Activated naive CD4-positive, alpha-beta T cell (primary cell): ENCODE data around the gene ULBP2.
"Not testable (repeated sequence)": the region's sequence is repeated elsewhere in the genome, so short reads cannot be mapped to it uniquely, and the experiment has no call there.

Experiments
- DNase-seq, 4 experiments: peaks; one replicate each; lab custom pipeline; 2025; lab: John Stamatoyannopoulos, UW

ULBP2 gene

DNA sequence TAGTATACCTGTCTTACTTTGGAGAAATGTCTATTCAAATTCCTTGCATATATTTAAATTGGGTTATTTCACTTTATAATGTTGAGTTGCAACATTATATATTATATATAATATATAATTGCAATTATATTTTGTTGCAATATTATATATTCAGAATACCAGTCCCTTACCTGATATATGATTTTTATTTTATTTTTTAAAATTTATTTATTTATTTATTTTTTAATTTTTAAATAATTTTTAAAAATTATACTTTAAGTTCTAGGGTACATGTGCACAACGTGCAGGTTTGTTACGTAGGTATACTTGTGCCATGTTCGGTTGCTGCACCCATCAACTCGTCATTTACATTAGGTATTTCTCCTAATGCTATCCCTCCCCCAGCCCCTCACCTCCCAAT is 14.8 kb upstream of the ULBP2 start:
- DNase-seq, result not testable (repeated sequence)

DNA sequence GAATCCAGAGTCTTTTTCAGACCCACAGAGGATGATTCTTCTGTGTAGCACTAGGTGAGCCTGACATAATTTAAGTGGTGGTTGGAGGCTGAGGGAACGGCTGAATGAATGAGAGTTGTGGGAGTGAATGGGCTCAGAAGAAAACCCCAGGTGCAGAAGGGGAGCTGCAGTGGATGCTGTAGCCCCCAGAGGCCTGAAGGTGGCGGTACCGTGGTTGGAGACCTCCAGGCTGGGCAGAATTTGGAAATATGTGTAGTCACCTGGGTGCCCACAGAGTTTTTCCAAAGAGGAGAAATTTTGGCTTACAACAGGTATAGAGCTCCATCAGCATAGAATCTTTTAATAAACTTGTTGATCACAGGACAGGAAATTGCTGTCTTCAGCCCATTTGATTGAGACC is 12.4 kb upstream of the ULBP2 start:
- no peak for DNase-seq

DNA sequence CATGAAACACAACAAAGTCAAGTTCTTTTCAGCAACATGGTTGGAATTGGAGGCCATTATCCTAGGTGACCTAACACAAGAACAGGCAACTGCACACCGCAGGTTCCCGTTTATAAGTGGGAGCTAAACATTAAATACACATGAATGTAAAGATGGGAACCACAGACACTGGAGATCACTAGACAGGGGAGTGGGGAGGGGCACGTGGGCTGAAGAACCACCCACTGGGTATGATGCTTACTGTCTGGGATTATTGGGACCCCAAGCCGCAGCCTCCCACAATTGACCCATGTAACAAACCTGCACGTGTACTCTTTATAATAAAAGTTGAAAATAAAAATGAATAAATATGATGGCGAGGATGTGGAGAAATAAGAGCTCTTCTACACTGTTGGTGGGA is 10.3 kb upstream of the ULBP2 start:
- DNase-seq, result no peak

DNA sequence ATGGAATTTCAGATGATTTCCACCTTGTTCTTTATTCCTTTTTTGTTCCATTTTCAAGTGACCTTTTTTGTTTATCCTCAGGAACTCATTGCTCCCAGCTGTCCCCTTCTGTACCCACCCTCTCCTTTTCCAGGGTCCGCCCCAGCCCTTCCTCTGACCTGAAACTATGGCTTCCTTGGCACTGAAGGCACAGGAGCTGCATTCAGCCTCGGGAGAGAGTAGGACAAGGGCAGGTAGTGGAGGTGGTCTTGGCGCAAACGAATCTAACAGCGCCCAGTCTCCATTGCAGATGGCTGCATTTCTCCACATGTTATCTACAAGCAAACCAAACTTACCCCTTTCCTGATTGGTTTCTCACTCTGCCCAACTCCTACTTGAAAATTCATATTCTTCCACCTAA is 8.8 kb upstream of the ULBP2 start:
- no peak for DNase-seq

DNA sequence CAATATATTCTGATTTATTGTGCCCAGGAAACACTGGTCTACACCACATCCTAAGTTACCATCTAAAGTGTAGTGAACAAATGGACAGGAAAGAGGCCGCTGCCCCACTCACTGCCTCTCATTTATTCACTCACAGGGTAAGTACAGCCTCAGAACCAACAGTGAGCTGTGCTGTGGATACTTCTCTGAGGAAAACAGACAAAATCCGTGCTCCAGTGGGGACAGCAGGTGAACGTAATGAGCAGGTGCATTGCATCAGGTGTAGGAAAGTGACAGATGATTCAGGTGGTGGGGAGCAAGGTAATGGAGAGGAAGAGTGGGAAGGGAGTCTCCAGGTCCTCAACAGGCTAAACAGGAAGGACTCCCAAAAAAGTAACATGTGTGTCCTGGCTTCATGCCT is 8.4 kb upstream of the ULBP2 start:
- no peak for DNase-seq

DNA sequence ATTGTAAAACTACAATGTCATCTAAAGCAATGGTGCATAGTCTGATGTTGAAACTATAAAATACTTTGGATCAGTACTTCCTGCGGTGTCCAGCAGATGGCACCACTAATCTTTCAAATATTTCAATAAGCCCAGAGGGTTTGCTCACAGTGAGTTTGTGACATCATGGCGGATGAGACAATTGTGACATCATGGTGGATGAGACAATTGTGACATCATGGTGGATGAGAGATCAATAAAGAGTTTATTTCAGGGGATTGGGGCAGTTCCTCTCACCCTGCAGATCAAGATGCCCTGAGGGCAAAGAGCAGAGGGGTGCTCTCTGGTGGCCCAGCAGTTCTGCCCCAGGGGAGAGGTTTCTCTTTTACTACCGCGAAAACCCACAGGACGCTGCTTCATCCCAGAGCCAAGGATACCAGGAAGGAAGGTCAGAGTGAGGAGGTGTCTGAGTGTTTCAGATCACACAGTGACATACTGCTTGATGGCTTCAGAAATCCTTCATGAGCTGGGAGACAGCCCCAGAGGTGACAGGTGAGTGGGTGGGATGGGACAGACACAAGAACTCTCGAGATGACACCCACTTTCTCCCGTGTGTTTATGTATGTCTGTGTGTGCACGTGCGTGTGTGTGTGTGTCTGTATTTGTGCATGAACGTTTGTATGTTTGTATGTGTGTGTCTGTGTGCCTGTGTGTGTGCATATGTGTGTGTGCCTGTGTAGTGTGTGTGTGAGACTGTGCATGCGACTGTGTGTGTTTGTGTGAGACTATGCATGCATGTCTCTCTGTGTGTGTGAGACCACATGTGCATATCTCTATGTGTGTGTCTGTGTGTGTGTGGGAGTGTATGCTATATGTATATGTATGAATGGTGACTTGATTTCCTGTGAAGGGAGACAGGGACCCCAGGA is 7.3 kb upstream of the ULBP2 start:
- peak; percentile 17 to 55 (median 31) for DNase-seq

DNA sequence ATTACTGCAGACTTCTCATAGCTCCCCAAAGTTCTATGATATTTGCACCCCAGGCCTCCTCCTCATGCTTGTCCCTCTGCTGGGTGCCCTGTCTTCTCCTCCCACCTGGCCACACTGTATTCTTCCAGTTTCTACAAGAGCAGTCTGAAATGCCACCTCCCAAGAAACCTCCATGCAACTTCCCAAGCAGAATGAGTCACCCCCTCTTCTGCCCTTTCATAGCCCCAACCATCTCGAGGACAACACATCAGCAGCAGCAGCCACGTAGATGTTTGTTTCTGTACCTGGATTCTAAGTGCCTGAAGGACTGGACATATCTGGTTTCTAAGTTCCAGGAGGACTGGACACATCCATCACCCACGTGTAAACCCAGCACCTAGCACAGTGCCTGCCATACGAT is 6.6 kb upstream of the ULBP2 start:
- DNase-seq, result no peak

DNA sequence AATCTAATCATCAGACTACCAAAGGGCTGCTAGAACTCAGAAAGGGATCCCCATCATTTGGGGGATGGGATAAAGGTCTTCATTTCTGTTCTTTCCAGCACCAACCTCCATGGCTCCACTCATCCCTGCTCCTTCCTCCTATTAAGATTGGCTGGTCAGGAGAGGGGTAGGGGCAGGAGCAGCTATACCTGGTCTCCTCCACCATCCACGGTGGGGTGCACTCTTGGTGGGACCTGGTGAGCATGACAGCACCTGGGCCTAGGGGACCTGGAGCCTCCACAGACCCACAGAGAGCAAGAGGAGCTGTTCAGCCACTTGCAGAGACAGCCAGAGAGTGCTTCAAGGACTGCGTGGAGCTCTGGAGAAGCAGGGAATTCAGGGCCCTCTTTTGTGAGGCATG is 6.1 kb upstream of the ULBP2 start:
- no peak for DNase-seq

DNA sequence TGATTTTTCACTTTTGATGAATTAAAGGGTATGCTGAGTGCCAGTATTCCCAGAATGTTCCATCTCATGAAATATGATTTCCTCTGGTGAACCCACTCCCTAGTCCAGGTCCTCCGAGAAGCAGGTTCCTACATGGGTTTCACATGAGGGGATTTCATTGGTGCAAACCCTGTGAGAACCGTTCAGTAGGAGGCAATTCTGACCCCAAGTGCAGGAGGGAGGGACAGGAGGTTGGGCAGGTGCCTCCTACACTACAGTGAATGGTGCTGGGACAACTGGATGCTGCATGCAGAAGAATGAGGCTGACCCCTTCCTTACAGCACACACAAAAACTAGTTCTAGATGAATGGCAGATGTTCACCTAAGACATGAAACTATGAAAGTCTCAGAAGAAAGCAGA is 5.1 kb upstream of the ULBP2 start:
- no peak for DNase-seq

DNA sequence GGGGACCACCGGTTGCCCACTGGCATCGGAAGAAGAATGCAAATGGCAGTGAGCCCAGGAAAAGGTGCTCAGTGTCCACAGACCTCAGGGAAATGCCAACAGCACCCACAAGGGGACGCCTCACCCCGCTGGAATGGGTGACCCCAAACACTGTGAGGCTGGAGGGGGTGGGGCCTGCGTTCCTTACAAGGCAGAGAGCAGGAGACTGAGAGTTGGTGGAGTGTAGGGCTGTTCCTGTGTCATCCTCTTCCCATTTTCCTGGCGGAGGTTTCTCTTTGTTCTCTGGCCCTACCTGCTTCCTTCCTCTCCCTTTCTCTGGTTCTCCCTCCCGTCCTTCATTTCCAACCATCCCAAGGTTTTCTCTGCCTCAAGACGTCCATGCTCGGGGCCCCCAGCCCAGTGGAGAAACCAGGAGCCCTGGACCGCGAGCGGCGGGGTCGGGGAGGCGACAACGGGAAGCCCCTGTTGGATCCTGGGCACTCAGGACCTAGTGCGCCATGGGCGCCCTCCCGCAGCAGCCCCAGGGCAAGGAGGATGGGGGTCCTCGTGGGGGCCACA is 3.7 kb upstream of the ULBP2 start:
- not testable (repeated sequence) for DNase-seq

DNA sequence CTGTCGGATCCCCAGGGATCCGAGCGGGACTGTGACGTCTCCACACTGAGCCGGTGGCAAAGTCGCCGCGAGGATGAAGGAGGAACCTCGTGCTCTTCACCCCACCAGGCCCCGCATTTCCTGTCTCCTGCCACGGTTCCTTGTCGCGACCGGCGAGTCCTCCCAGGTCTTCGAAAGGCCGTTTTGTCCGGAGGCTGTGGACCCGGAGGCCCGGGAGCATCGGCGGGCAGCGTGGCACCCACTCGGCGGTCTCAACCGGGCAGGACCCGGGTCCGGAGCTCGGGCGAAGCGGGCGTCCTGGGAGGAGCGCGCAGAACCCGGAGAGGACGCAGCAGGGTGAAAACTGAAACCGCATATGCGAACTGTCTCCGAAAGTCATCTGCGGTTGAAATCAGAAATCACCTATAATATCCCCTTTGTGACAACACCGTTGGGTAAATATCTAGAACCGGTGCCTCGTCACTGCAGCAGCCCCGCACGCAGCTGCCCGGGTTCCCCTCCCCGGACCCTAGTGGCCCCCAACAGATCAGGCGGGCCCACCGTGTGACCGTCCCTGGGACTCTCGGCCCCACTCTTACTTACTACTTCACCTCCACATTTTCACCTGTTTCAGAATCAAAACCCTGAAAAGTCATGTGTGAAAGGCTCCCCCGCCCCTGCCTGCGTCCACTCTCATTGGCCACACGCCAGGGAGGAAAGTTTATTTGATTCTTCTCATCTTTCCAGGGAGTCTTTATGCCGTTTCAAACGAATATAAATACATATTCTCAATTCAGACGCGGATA is 3.1 kb upstream of the ULBP2 start:
- DNase-seq, result no peak

DNA sequence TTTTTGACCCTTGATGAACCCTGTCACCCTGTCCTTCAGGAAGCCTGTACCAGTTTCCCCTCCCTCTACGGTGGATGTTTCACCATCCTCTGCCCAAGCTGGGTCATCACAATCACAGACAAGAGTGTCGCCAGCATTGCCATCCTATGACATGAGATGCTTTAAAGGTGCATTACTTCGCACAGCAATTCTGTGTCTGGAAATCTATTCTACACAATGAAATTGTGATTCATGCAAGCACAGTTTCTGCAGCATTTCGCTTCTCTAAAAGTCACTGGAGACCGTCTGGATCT is 2.5 kb upstream of the ULBP2 start:
- no peak for DNase-seq

DNA sequence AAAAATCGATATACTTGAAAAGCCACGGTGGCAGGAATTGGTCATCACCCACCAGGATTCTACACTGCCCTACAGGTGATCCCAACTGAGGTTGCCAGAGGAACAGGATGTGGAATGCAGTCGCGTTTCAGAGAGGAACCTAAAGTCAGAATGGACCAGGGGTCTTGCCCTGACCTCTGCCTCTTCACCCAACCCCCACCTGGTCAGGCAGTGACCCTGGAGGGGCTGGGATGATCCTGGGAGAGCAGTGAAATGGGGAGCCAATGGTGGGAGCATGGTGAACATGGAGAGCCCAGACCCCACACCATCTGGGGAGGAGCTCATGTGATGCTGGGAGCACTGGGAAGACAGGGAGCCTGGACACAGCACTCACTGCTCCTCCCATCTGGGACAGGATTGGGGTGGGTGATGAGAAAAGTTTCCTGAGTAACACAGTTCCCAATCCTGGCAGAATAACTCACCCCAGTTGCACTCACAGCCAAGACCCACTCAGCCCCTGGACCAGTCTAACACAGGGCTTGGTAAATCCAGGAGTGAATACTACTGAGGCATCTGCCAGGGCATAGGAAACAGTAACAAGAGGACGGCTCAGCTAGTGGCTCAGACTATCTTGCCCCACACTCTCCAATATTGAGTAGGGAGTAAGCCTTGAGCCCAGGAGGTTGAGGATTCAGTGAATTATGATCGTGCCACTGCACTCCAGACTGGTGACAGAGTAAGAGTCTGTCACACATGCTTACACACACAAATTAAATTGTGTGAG is 1.7 kb upstream of the ULBP2 start:
- no peak for DNase-seq

DNA sequence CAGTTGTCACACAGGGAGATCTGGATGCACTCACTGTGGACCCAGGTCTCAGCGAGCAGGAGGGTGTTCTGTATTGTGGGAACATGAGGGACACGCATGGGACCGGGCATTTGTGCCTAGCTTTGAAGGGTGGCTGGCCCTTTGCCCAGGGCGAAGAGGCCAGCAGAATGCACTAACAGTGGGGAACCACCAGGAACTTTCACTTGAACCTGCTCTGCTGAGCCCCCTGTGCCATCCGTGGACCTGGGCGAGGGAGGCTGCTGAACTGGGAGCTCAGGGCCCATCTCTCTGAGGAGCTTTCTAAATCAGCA is 1.2 kb upstream of the ULBP2 start:
- no peak for DNase-seq

DNA sequence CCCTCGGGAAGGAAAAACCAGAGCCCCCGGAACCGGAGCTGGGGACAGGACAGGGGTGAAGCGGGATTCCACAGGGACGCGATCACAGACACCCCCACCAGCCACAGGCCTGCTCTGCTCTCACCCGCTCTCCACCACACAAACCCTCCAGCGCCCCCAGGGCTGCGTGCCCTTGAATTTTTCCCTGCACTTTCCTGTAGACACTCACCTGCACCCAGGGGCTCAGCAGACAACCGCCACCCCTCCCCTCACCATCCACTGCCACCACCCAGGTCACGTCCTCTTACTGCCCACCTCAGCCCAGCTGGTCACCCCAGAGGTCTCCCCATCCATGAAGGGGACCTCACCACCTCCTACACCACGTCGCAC is 631 bp downstream of the ULBP2 start:
- DNase-seq, result no peak

DNA sequence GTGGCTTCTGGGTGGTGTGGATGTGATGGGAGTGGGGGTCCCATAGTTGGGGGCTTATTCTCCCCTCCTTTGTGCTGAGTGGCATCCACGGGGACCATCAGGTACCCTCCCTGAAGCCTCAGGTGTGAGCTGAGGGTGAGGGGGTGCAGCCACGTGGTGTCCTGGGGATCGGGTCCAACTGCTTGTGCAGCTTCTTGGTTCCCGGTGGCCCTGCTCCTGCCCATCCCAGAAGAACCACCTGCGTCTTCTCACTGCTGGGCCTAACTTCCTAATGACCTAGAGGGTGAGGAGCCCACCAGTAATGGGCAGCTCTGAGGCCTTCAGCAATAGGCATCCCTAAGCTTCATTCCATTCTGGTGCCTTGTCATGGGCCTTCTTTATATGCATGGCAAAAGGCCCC is 1.5 kb downstream of the ULBP2 start:
- not testable (repeated sequence) for DNase-seq

DNA sequence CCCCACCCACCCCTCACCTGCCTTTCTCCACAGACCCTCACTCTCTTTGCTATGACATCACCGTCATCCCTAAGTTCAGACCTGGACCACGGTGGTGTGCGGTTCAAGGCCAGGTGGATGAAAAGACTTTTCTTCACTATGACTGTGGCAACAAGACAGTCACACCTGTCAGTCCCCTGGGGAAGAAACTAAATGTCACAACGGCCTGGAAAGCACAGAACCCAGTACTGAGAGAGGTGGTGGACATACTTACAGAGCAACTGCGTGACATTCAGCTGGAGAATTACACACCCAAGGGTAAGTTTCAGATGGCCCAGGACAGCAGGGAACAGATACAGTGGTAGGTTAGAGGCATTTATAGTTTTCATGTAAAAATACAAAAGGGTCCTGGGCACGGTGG is 3.5 kb downstream of the ULBP2 start:
- not testable (repeated sequence) for DNase-seq

DNA sequence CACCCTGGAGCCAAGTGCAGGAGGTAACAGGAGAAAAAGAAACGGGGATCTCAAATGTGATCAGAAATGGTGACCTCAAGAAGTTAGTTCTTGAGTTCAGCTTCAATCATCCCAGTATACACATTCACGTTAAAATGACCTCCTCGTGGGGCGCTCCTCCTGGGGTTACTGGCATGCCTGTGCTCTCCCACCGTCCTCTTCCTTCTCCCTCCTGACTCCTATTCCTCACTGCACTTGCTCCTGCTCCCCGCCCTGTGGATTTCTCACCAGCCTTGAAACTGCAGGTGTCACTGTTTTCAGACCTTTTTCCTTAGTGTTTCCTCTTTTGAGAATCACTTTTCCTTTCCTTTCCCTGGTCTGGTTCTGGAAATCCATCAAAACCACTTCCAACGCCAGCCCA is 4.8 kb downstream of the ULBP2 start:
- not testable (repeated sequence) for DNase-seq

DNA sequence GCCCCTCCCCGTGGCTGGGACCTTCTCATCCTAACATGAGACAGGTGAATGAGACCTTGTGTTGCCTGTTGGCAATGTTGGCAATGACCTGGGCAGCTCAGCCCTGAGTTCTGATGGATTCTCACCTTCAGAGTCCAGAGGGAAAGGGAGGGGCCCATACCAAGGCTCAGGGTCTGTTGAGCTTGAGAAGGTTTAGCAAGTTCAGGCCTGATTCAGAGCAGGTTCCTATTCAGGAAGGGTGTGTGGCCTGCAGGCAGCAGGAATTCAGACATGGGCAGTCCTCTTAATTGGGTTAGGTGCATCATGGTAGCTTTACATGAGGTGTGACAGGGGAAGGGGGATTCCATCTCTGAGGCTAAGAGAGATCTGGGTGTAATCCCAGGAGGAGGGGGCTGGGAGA is 5.7 kb downstream of the ULBP2 start:
- DNase-seq, result not testable (repeated sequence)

DNA sequence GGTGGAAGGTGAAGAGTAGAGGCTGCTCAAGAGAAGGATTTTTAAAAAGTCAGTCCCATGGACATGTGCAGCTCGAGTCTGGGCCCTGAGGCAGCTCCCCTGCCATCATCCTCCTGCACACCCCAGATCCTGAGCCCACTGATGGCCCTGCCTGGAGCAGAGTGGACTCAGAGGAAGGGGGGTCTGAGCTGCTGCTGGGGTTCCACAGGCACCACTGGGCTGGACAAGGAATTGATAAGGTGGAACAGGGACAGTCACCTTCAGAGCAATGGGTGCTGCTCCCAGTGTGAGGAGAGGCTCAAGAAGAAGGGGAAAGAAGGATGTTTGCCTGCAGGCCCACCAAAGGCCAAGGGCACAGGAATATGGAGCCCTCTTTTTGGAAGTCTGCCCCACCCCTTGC is 6.2 kb downstream of the ULBP2 start:
- DNase-seq, result no peak

DNA sequence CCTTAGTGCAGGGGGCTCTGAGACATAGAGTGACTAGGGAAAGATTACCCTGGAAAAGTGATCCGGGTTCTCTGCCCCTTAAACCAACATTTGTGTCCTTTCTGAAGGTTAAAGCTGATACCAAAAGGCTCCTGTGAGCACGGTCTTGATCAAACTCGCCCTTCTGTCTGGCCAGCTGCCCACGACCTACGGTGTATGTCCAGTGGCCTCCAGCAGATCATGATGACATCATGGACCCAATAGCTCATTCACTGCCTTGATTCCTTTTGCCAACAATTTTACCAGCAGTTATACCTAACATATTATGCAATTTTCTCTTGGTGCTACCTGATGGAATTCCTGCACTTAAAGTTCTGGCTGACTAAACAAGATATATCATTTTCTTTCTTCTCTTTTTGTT is 6.8 kb downstream of the ULBP2 start:
- DNase-seq, result no peak

DNA sequence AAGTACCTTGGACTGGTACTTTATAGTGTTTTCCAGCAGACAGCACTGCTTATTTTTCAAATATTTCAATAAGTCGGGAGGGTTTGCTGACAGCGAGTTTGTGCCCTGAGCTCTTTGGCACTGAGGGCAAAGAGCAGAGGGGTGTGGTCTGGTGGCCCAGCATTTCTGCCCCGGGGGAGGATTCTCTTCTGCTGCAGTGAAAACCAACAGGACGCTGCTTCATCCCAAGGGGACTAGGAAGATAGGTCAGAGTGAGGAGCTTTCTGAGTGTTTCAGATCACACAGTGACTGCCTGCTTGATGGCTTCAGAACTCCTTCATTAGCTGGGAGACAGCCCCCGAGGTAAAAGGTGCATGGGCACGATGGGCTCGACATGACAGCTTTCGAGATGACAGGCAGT is 8.6 kb downstream of the ULBP2 start:
- no peak for DNase-seq

DNA sequence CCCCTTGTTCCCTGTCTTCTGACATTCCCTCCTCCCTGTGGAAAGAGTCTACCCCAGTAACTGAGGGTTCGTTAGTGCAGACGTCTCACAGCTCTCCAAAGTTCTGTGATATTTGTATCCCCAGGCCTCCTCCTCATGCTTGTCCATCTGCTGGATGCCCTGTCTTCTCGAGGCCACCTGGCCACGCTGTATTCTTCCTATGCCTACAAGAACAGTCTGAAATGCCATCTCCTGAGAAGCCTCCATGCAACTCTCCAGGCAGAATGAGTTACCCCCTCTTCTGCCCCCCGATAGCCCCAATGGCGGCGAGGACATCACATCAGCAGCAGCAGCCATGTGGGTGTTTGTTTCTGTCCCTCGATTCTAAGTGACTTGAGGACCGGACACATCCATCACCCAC is 9.3 kb downstream of the ULBP2 start:
- no peak for DNase-seq
